ENCODE results near the gene APELA. TPM values are rescaled to one million over a fixed set of nuclear protein-coding genes. Genes with fewer than 3 reads are reported as not detected.

APELA gene
- polyA plus RNA-seq, 1 donor from 2014 or later, result not detected

DNA sequence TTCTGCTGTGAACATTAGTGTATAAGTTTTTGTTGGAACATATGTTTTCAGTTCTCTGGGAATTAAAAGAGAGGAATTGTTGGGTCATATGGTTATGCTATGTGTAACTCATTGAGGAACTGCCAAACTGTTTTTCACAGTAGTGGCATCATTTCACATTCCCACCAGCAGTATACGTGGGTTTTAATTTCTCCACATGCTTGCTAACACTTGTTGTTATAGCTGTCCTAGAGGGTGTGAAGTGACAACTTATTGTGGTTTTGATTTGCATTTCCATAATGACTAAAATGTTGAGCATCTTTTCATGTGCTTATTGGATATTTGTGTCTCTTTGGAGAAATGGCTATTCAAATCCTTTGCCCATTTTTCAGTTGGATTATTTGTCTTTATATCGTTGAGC, 13.7 kb downstream of the APELA start:
- Histone ChIP-seq H3K9me3 (ENCODE audit: low read length) (no peaks in the 10 kb centered on the region), H3K79me2 (replicated peaks; ENCODE audit: insufficient read depth, low read length) (no peaks in the 10 kb centered on the region), H2AFZ (ENCODE audit: low read depth, low read length) (no peak overlapping the region), H3K4me2 (ENCODE audit: low read length) (no peak overlapping the region), H3K27me3 (ENCODE audit: insufficient read depth, low read depth, low read length) (no peaks in the 10 kb centered on the region), H3K9me2 (ENCODE audit: insufficient read depth, low read length) (no peaks in the 10 kb centered on the region), H3F3A (ENCODE audit: insufficient read depth, low read length, poor library complexity, severe bottlenecking) (no peaks in the 10 kb centered on the region), H4K20me1 (ENCODE audit: insufficient read depth) (no peaks in the 10 kb centered on the region), H3K9ac (ENCODE audit: low read length) (no peak overlapping the region), H3K4me3 (ENCODE audit: low read length) (no peak overlapping the region), H3K27ac (ENCODE audit: low read length) (no peak overlapping the region), H3K36me3 (ENCODE audit: insufficient read depth, low read length) (no peaks in the 10 kb centered on the region)
- TF ChIP-seq POLR2AphosphoS5 (IDR thresholded peaks at IDR 0.05), result no peak
- TF ChIP-seq EZH2 (IDR thresholded peaks at IDR 0.05; ENCODE audit: borderline replicate concordance, insufficient read depth, low read length, poor library complexity, severe bottlenecking), result no peak
- no peak for TF ChIP-seq MXI1 (conservative IDR thresholded peaks at IDR 0.05; ENCODE audit: poor library complexity, severe bottlenecking)
- no peak for TF ChIP-seq REST (IDR thresholded peaks at IDR 0.05; ENCODE audit: borderline replicate concordance)
- TF ChIP-seq, protein P1, sequence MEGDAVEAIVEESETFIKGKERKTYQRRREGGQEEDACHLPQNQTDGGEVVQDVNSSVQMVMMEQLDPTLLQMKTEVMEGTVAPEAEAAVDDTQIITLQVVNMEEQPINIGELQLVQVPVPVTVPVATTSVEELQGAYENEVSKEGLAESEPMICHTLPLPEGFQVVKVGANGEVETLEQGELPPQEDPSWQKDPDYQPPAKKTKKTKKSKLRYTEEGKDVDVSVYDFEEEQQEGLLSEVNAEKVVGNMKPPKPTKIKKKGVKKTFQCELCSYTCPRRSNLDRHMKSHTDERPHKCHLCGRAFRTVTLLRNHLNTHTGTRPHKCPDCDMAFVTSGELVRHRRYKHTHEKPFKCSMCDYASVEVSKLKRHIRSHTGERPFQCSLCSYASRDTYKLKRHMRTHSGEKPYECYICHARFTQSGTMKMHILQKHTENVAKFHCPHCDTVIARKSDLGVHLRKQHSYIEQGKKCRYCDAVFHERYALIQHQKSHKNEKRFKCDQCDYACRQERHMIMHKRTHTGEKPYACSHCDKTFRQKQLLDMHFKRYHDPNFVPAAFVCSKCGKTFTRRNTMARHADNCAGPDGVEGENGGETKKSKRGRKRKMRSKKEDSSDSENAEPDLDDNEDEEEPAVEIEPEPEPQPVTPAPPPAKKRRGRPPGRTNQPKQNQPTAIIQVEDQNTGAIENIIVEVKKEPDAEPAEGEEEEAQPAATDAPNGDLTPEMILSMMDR (IDR thresholded peaks at IDR 0.05; ENCODE audit: poor library complexity, severe bottlenecking), result no peak
- no peak for TF ChIP-seq RAD21 (conservative IDR thresholded peaks at IDR 0.05)
- no peak for TF ChIP-seq EP300 (conservative IDR thresholded peaks at IDR 0.05; ENCODE audit: poor library complexity, severe bottlenecking)
- no peak for TF ChIP-seq TAF1 (IDR thresholded peaks at IDR 0.05; ENCODE audit: low read depth)
- no peak for TF ChIP-seq SMC3 (conservative IDR thresholded peaks at IDR 0.05; ENCODE audit: poor library complexity)

DNA sequence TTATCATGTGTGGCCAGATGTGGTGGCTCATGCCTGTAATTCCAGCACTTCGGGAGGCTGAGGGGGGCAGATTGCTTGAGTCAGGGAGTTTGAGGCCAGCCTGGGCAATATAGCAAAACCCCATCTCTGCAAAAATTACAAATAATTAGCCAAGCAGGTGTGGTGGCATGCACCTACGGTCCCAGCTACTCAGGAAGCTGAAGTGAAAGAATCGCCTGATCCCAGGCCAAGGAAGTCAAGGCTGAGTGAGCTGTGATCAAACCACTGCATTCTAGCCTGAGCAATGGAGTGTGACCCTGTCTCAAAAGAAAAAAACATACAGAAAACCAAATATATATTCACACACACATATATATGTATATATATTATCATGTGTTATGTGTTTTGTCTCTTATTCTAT, 15.0 kb downstream of the APELA start:
- H3F3A ChIP-seq (ENCODE audit: insufficient read depth, low read length, poor library complexity, severe bottlenecking), result no peaks in the 10 kb centered on the region
- H3K27ac ChIP-seq (ENCODE audit: low read length), result no peak overlapping the region
- no peak overlapping the region for H3K4me3 ChIP-seq (ENCODE audit: low read length)
- no peak overlapping the region for H3K4me2 ChIP-seq (ENCODE audit: low read length)
- no peaks in the 10 kb centered on the region for H3K79me2 ChIP-seq (replicated peaks; ENCODE audit: insufficient read depth, low read length)
- no peaks in the 10 kb centered on the region for H4K20me1 ChIP-seq (ENCODE audit: insufficient read depth)
- no peaks in the 10 kb centered on the region for H3K36me3 ChIP-seq (ENCODE audit: insufficient read depth, low read length)
- H3K27me3 ChIP-seq (ENCODE audit: insufficient read depth, low read depth, low read length), result no peaks in the 10 kb centered on the region
- no peak overlapping the region for H3K9ac ChIP-seq (ENCODE audit: low read length)
- no peak overlapping the region for H2AFZ ChIP-seq (ENCODE audit: low read depth, low read length)
- H3K9me2 ChIP-seq (ENCODE audit: insufficient read depth, low read length), result no peaks in the 10 kb centered on the region
- TF ChIP-seq MXI1 (conservative IDR thresholded peaks at IDR 0.05; ENCODE audit: poor library complexity, severe bottlenecking) (no peak), EZH2 (IDR thresholded peaks at IDR 0.05; ENCODE audit: borderline replicate concordance, insufficient read depth, low read length, poor library complexity, severe bottlenecking) (no peak), TAF1 (IDR thresholded peaks at IDR 0.05; ENCODE audit: low read depth) (no peak), RAD21 (conservative IDR thresholded peaks at IDR 0.05) (no peak), EP300 (conservative IDR thresholded peaks at IDR 0.05; ENCODE audit: poor library complexity, severe bottlenecking) (no peak)
- H3K9me3 ChIP-seq (ENCODE audit: low read length), result no peaks in the 10 kb centered on the region

All from neural cell (in vitro differentiated cells).